Hepatocyte (in vitro differentiated cells): ENCODE measurements around the gene GRAPL. TPM values are rescaled to one million over a fixed set of nuclear protein-coding genes. Genes with fewer than 3 reads are reported as not detected.
"Not testable (repeated sequence)": the region's sequence is repeated elsewhere in the genome, so short reads cannot be mapped to it uniquely, and the experiment has no call there.

Source experiments
- DNase-seq: peaks from one replicate; pipeline ENCODE4 v3.0.0-alpha.2; 2016; ENCODE audit warnings: low spot score
- H2AFZ ChIP-seq: fragments of 200-600 bp; sonication (generic); 2 replicates; pipeline ENCODE4 v1.6.0; 2016; ENCODE audit warnings: antibody characterized with exemption, mild to moderate bottlenecking
- H3K27ac ChIP-seq: fragments of 200-600 bp; sonication (generic); 2 replicates; pipeline ENCODE4 v1.5.1; 2016; ENCODE audit warnings: mild to moderate bottlenecking
- H3K27me3 ChIP-seq: fragments of 200-600 bp; sonication (generic); 2 replicates; pipeline ENCODE4 v1.6.1; 2016
- H3K36me3 ChIP-seq: fragments of 200-600 bp; sonication (generic); replicated peaks from 2 replicates; pipeline ENCODE4 v1.5.1; 2016; ENCODE audit warnings: low read depth; ENCODE audit not compliant: insufficient read depth
- H3K4me1 ChIP-seq: fragments of 200-600 bp; sonication (generic); 2 replicates; pipeline ENCODE4 v1.5.1; 2016; ENCODE audit warnings: mild to moderate bottlenecking, moderate library complexity; ENCODE audit not compliant: insufficient read depth
- H3K4me2 ChIP-seq: fragments of 200-600 bp; sonication (generic); 2 replicates; pipeline ENCODE4 v1.6.0; 2016
- H3K4me3 ChIP-seq: fragments of 200-600 bp; sonication (generic); 2 replicates; pipeline ENCODE4 v1.5.1; 2016; ENCODE audit warnings: mild to moderate bottlenecking
- H3K79me2 ChIP-seq: fragments of 200-600 bp; sonication (generic); 2 replicates; pipeline ENCODE4 v1.6.0; 2017; ENCODE audit warnings: mild to moderate bottlenecking
- H3K9me2 ChIP-seq: fragments of 200-600 bp; sonication (generic); replicated peaks from 2 replicates; pipeline ENCODE4 v1.6.0; 2017; ENCODE audit warnings: mild to moderate bottlenecking; ENCODE audit not compliant: insufficient read depth
- H3K9me3 ChIP-seq: fragments of 200-600 bp; sonication (generic); 2 replicates; pipeline ENCODE4 v1.5.1; 2016; ENCODE audit warnings: low read depth, mild to moderate bottlenecking
- H4K20me1 ChIP-seq: fragments of 200-600 bp; sonication (generic); 2 replicates; pipeline ENCODE4 v1.6.0; 2016; ENCODE audit warnings: mild to moderate bottlenecking; ENCODE audit not compliant: insufficient read depth, poor library complexity, severe bottlenecking
- CTCF ChIP-seq: fragments of 200-600 bp; sonication (generic); IDR thresholded peaks from 2 replicates; pipeline ENCODE4 v1.5.1; 2016; ENCODE audit warnings: antibody characterized with exemption, mild to moderate bottlenecking; ENCODE audit not compliant: poor library complexity
- WGBS: methylation state at CpG from one replicate; pipeline ENCODE4 v1.1.6; 2016; ENCODE audit warnings: low lambda C conversion rate; ENCODE audit errors: missing lambda C conversion rate; 5-methylcytosine and 5-hydroxymethylcytosine counted together
- polyA plus RNA-seq: library from polyadenylated mRNA; unstranded; fragments of >200 nt; fragmentation: Nextera tagmentation; extraction: Ambion mirVana; gene quantifications from 2 replicates; pipeline ENCODE4 v1.2.1, GENCODE V29; 2016
- total RNA-seq: library from RNA; depleted of rRNA; stranded (reverse); fragments of >200 nt; gene quantifications from 2 replicates; pipeline ENCODE4 v1.2.3, GENCODE V29; 2014

GRAPL gene
- total and polyA plus RNA-seq, 2 experiments from 2014 or later, result not detected

GRCh38 chr17:19111111-19111711 lies 16.2 kb upstream of the GRAPL start:
- H3K4me2 ChIP-seq, result peak overlapping the region; percentile 71
- 3% methylated on average over 12 of the region's 39 CpGs for WGBS
- H2AFZ ChIP-seq, result not testable (repeated sequence)

GRCh38 chr17:19111801-19112458 lies 15.5 kb upstream of the GRAPL start:
- H3K79me2 ChIP-seq, H3K9me3 ChIP-seq, H3K4me3 ChIP-seq, H3K4me1 ChIP-seq, H3K27me3 ChIP-seq, H3K9me2 ChIP-seq, H4K20me1 ChIP-seq, H3K36me3 ChIP-seq, H2AFZ ChIP-seq: not testable (repeated sequence)
- peak overlapping the region; percentile 63 for H3K4me2 ChIP-seq
- WGBS, result 2% methylated on average over 13 of the region's 47 CpGs
- peak overlapping the region; percentile 72 for H3K27ac ChIP-seq
- DNase-seq, result peak; percentile 46

More at GRCh38 chr17:19111111-19111711, 16.2 kb upstream of the GRAPL start:
- H3K27ac ChIP-seq, result peak overlapping the region; percentile 83
- peak; percentile 17 for TF ChIP-seq CTCF
- H3K4me1 ChIP-seq, H4K20me1 ChIP-seq, H3K27me3 ChIP-seq, H3K4me3 ChIP-seq, H3K36me3 ChIP-seq, H3K9me2 ChIP-seq, H3K9me3 ChIP-seq, H3K79me2 ChIP-seq: not testable (repeated sequence)
- peak; percentile 47 for DNase-seq

- H3K79me2 ChIP-seq, DNase-seq, H3K4me2 ChIP-seq, H3K9me2 ChIP-seq, H4K20me1 ChIP-seq, H3K27me3 ChIP-seq, H3K4me3 ChIP-seq, H3K4me1 ChIP-seq, H3K27ac ChIP-seq, H2AFZ ChIP-seq, H3K36me3 ChIP-seq, H3K9me3 ChIP-seq: not testable (repeated sequence)
- no CpG with 5 or more reads among the region's 18 CpGs for WGBS
Observed at GRCh38 chr17:19112459-19112826, 14.9 kb upstream of the GRAPL start.

- not testable (repeated sequence) for DNase-seq, H3K4me3 ChIP-seq, H4K20me1 ChIP-seq, H3K36me3 ChIP-seq, H3K9me3 ChIP-seq, H3K27me3 ChIP-seq, H3K27ac ChIP-seq, H2AFZ ChIP-seq, H3K4me1 ChIP-seq, H3K4me2 ChIP-seq, H3K9me2 ChIP-seq, H3K79me2 ChIP-seq
- no CpG with 5 or more reads among the region's 12 CpGs for WGBS
Observed at GRCh38 chr17:19118695-19119094, 8.7 kb upstream of the GRAPL start.

- H3K36me3 ChIP-seq, H4K20me1 ChIP-seq, H3K9me3 ChIP-seq, DNase-seq, H3K4me1 ChIP-seq, H3K79me2 ChIP-seq, H3K4me2 ChIP-seq, H2AFZ ChIP-seq, H3K4me3 ChIP-seq, H3K27ac ChIP-seq, H3K9me2 ChIP-seq, H3K27me3 ChIP-seq: not testable (repeated sequence)
- WGBS, result no CpG with 5 or more reads among the region's 7 CpGs
Observed at GRCh38 chr17:19125289-19125688, 2.1 kb upstream of the GRAPL start.

GRCh38 chr17:19129500-19129899 lies 2.1 kb downstream of the GRAPL start:
- not testable (repeated sequence) for H3K4me1 ChIP-seq, H3K36me3 ChIP-seq, H3K9me3 ChIP-seq, H3K27me3 ChIP-seq, H2AFZ ChIP-seq, H3K4me2 ChIP-seq, H3K9me2 ChIP-seq, DNase-seq, H3K79me2 ChIP-seq, H4K20me1 ChIP-seq, H3K27ac ChIP-seq, H3K4me3 ChIP-seq
- WGBS, result no CpG with 5 or more reads among the region's 9 CpGs

- H3K27ac ChIP-seq, H3K4me3 ChIP-seq, H3K9me2 ChIP-seq, H3K4me2 ChIP-seq, H3K9me3 ChIP-seq, H3K36me3 ChIP-seq, DNase-seq, H3K79me2 ChIP-seq, H3K4me1 ChIP-seq, H4K20me1 ChIP-seq, H2AFZ ChIP-seq, H3K27me3 ChIP-seq: not testable (repeated sequence)
- WGBS, result no CpG with 5 or more reads among the region's 8 CpGs
Observed at GRCh38 chr17:19131108-19131507, 3.7 kb downstream of the GRAPL start.

- H2AFZ ChIP-seq, H3K4me2 ChIP-seq, H3K9me2 ChIP-seq, H3K4me1 ChIP-seq, H3K36me3 ChIP-seq, H4K20me1 ChIP-seq, H3K79me2 ChIP-seq, H3K27ac ChIP-seq, H3K27me3 ChIP-seq, H3K9me3 ChIP-seq, H3K4me3 ChIP-seq, DNase-seq: not testable (repeated sequence)
- WGBS, result no CpG with 5 or more reads among the region's 14 CpGs
Observed at GRCh38 chr17:19131772-19132171, 4.4 kb downstream of the GRAPL start.
